Esophagus squamous epithelium (tissue), 4 donors: ENCODE data around the gene KLHL40.

Experiments used
- CTCF ChIP-seq, 6 experiments: fragments of 450-650 bp in 4 of 6; fragments of 200-600 bp in 2 of 6; sonication (generic) in 2 of 6; IDR thresholded peaks; one replicate each; pipeline ENCODE4 v1.5.1; 2016 to 2019; ENCODE audit warnings: antibody characterized with exemption in 6 of 6, mild to moderate bottlenecking in 4 of 6, moderate library complexity in 4 of 6
- POLR2A ChIP-seq, 4 donors: fragments of 450-650 bp; IDR thresholded peaks; one replicate each; pipeline ENCODE4 v1.6.1; 2017; ENCODE audit warnings: antibody characterized with exemption in 4 of 4, mild to moderate bottlenecking in 4 of 4, moderate library complexity in 3 of 4

- TF ChIP-seq CTCF (IDR thresholded peaks at IDR 0.05) (no peak), POLR2A (IDR thresholded peaks at IDR 0.05) (no peak)
Observed at GRCh38 chr3:42660131-42660715, 25.1 kb upstream of the KLHL40 start.
